H1 (cell line): ENCODE data around the gene REEP2. TPM values are rescaled to one million over a fixed set of nuclear protein-coding genes. Genes with fewer than 3 reads are reported as not detected.

ENCODE experiments used
- CTCF ChIA-PET: fragments of 300-600 bp; sonication (Branson Sonifier 250); formaldehyde crosslinking; loops from one replicate; lab custom pipeline; 2021; ENCODE audit not compliant: partially characterized antibody; lab: Charles Lee
- POLR2A ChIA-PET: fragments of 300-600 bp; sonication (Branson Sonifier 250); formaldehyde crosslinking; loops from one replicate; lab custom pipeline; 2021; ENCODE audit warnings: inconsistent platforms; ENCODE audit not compliant: partially characterized antibody; lab: Charles Lee
- DNase-seq, 2 experiments: peaks; one replicate each; pipeline versions ENCODE4 v3.0.0 to v3.0.0-alpha.2; 2010 to 2022; ENCODE audit warnings: low spot score in 2 of 2, low read depth in 1 of 2, mixed read lengths in 1 of 2
- FAIRE-seq: peaks from 2 replicates; lab custom pipeline; 2011; peaks lifted over from hg19 to GRCh38; lab: Jason Lieb, UNC
- H2AFZ ChIP-seq: 2 replicates; pipeline ENCODE4 v1.8.1; 2012; ENCODE audit warnings: low read length, inconsistent platforms
- H2AK5ac ChIP-seq: 2 replicates; pipeline ENCODE4 v1.6.1; 2013; ENCODE audit warnings: low read depth, low read length
- H2BK120ac ChIP-seq: replicated peaks from 2 replicates; pipeline ENCODE3; 2013; ENCODE audit warnings: low read depth, low read length, inconsistent platforms
- H2BK12ac ChIP-seq: 2 replicates; pipeline ENCODE4 v1.6.1; 2013; ENCODE audit warnings: low read depth, low read length
- H2BK15ac ChIP-seq: 2 replicates; pipeline ENCODE4 v1.6.1; 2013; ENCODE audit warnings: low read length
- H2BK20ac ChIP-seq: 2 replicates; pipeline ENCODE4 v1.6.1; 2013; ENCODE audit warnings: low read length
- H2BK5ac ChIP-seq: 2 replicates; pipeline ENCODE4 v1.6.1; 2013; ENCODE audit warnings: low read depth, low read length
- H3K14ac ChIP-seq: 2 replicates; pipeline ENCODE4 v1.6.1; 2013; ENCODE audit warnings: inconsistent platforms; ENCODE audit not compliant: insufficient read length
- H3K18ac ChIP-seq: 2 replicates; pipeline ENCODE4 v1.6.1; 2013; ENCODE audit warnings: low read length; ENCODE audit errors: extremely low read depth
- H3K23ac ChIP-seq: 2 replicates; pipeline ENCODE4 v1.6.1; 2013; ENCODE audit warnings: inconsistent platforms; ENCODE audit not compliant: insufficient read length
- H3K23me2 ChIP-seq: 2 replicates; pipeline ENCODE4 v1.6.1; 2013; ENCODE audit warnings: low read depth, low read length
- H3K27ac ChIP-seq: 2 replicates; pipeline ENCODE4 v1.6.1; 2011; ENCODE audit warnings: low read depth, low read length, inconsistent platforms
- H3K27me3 ChIP-seq, 4 experiments: replicated peaks in 1 of 4; 1 replicate in 1 of 4; 2 replicates in 3 of 4; pipeline versions ENCODE4 v1.6.1 to v1.8.1; 2011 to 2013; ENCODE audit warnings: low read length in 3 of 4, mild to moderate bottlenecking in 3 of 4, inconsistent platforms in 2 of 4, mixed read lengths in 2 of 4, moderate library complexity in 1 of 4; ENCODE audit not compliant: control insufficient read depth in 3 of 4, insufficient read depth in 3 of 4; ENCODE audit errors: extremely low read depth in 1 of 4
- H3K36me3 ChIP-seq, 4 experiments: 2 replicates each; pipeline versions ENCODE4 v1.6.1 to v1.8.1; 2011 to 2013; ENCODE audit warnings: mild to moderate bottlenecking in 4 of 4, low read length in 3 of 4, moderate library complexity in 2 of 4, control low read depth in 1 of 4, inconsistent platforms in 1 of 4; ENCODE audit not compliant: insufficient read depth in 4 of 4, control insufficient read depth in 2 of 4
- H3K4ac ChIP-seq: replicated peaks from 2 replicates; pipeline ENCODE3; 2013; ENCODE audit warnings: low read length, low read depth, mixed read lengths, inconsistent platforms; ENCODE audit not compliant: insufficient read length
- H3K4me1 ChIP-seq, 4 experiments: replicated peaks in 1 of 4; 1 replicate in 1 of 4; 2 replicates in 3 of 4; pipeline versions ENCODE4 v1.6.1 to v1.8.1; 2011 to 2013; ENCODE audit warnings: low read length in 3 of 4, inconsistent platforms in 2 of 4, mixed read lengths in 1 of 4; ENCODE audit not compliant: insufficient read depth in 4 of 4, control insufficient read depth in 3 of 4
- H3K4me2 ChIP-seq, 2 experiments: 2 replicates each; pipeline versions ENCODE4 v1.6.1 to v1.8.1; 2011 to 2013; ENCODE audit warnings: low read depth in 2 of 2, low read length in 2 of 2, control low read depth in 1 of 2, inconsistent platforms in 1 of 2, mild to moderate bottlenecking in 1 of 2; ENCODE audit not compliant: insufficient read depth in 1 of 2
- H3K4me3 ChIP-seq, 4 experiments: fragments of 200-600, 300-600 bp in 1 of 4; sonication (generic), shearing (Covaris generic), sonication (Bioruptor Twin) in 1 of 4; 2 replicates each; pipeline versions ENCODE4 v1.5.1 to v1.8.1; 2011 to 2016; ENCODE audit warnings: low read length in 4 of 4, low read depth in 3 of 4, control low read depth in 2 of 4, inconsistent platforms in 2 of 4, mild to moderate bottlenecking in 2 of 4, mixed read lengths in 1 of 4, moderate library complexity in 1 of 4; ENCODE audit not compliant: insufficient read depth in 2 of 4; ENCODE audit errors: extremely low read depth in 1 of 4
- H3K56ac ChIP-seq: replicated peaks from 2 replicates; pipeline ENCODE3; 2013; ENCODE audit warnings: low read depth, mild to moderate bottlenecking, mixed read lengths, low read length, inconsistent platforms; ENCODE audit not compliant: insufficient read length
- H3K79me1 ChIP-seq: 2 replicates; pipeline ENCODE4 v1.6.1; 2013; ENCODE audit warnings: low read depth, low read length, control low read depth
- H3K79me2 ChIP-seq, 2 experiments: 2 replicates each; pipeline versions ENCODE4 v1.6.1 to v1.8.1; 2012 to 2013; ENCODE audit warnings: low read length in 2 of 2, mild to moderate bottlenecking in 2 of 2, inconsistent platforms in 1 of 2; ENCODE audit not compliant: insufficient read depth in 2 of 2, control insufficient read depth in 1 of 2
- H3K9ac ChIP-seq, 4 experiments: replicated peaks in 1 of 4; 1 replicate in 1 of 4; 2 replicates in 3 of 4; pipeline versions ENCODE4 v1.6.1 to v1.8.1; 2011 to 2013; ENCODE audit warnings: low read depth in 3 of 4, low read length in 3 of 4, control low read depth in 2 of 4, mild to moderate bottlenecking in 2 of 4, moderate library complexity in 2 of 4, inconsistent platforms in 1 of 4; ENCODE audit errors: extremely low read depth in 1 of 4
- H3K9me3 ChIP-seq, 2 experiments: 2 replicates each; pipeline versions ENCODE4 v1.6.1 to v1.8.1; 2012 to 2013; ENCODE audit warnings: mild to moderate bottlenecking in 2 of 2, moderate library complexity in 2 of 2, control low read depth in 1 of 2, inconsistent platforms in 1 of 2, low read depth in 1 of 2, low read length in 1 of 2, mixed read lengths in 1 of 2; ENCODE audit not compliant: insufficient read depth in 2 of 2
- H4K20me1 ChIP-seq, 2 experiments: replicated peaks in 1 of 2; 2 replicates each; pipeline versions ENCODE3 to v1.8.1; 2011 to 2013; ENCODE audit warnings: inconsistent platforms in 2 of 2, low read length in 2 of 2, mild to moderate bottlenecking in 1 of 2; ENCODE audit not compliant: insufficient read depth in 2 of 2, control insufficient read depth in 1 of 2
- H4K5ac ChIP-seq: 2 replicates; pipeline ENCODE4 v1.6.1; 2013; ENCODE audit warnings: low read length, low read depth, mixed read lengths, inconsistent platforms; ENCODE audit not compliant: insufficient read length
- H4K8ac ChIP-seq: 2 replicates; pipeline ENCODE4 v1.8.0; 2013; ENCODE audit warnings: mild to moderate bottlenecking, moderate library complexity, low read length, inconsistent platforms; ENCODE audit not compliant: insufficient read depth; ENCODE audit errors: extremely low read depth
- H4K91ac ChIP-seq: replicated peaks from 2 replicates; pipeline ENCODE3; 2013; ENCODE audit warnings: low read length, mixed read lengths, inconsistent platforms; ENCODE audit not compliant: insufficient read length
- BACH1 ChIP-seq: IDR thresholded peaks from 2 replicates; pipeline ENCODE4 v1.6.1; 2012; ENCODE audit warnings: low read length, improper control_type of control experiment
- BRCA1 ChIP-seq: IDR thresholded peaks from 2 replicates; pipeline ENCODE4 v1.6.1; 2012; ENCODE audit warnings: low read depth, low read length, improper control_type of control experiment
- CBX8 ChIP-seq: fragments of 300-800, 300-1000 bp; sonication (generic); IDR thresholded peaks from 2 replicates; pipeline ENCODE4 v1.7.1; 2016; ENCODE audit warnings: low read depth, low read length, borderline replicate concordance
- EGR1 ChIP-seq: IDR thresholded peaks from 2 replicates; pipeline ENCODE4 v1.6.1; 2011; ENCODE audit warnings: low read depth, low read length, borderline replicate concordance
- POLR2A ChIP-seq, 2 experiments: IDR thresholded peaks; 1 replicate in 1 of 2; 2 replicates in 1 of 2; pipeline ENCODE4 v1.6.1; 2011; ENCODE audit warnings: low read depth in 2 of 2, low read length in 2 of 2, mild to moderate bottlenecking in 2 of 2; ENCODE audit errors: control extremely low read depth in 1 of 2
- POLR2AphosphoS5 ChIP-seq: IDR thresholded peaks from 2 replicates; pipeline ENCODE4 v1.6.1; 2011; ENCODE audit warnings: low read depth, low read length
- POU5F1 ChIP-seq: IDR thresholded peaks from 2 replicates; pipeline ENCODE4 v1.6.1; 2011; ENCODE audit warnings: low read depth, mild to moderate bottlenecking, low read length, moderate library complexity
- YY1 ChIP-seq: IDR thresholded peaks from 2 replicates; pipeline ENCODE4 v1.6.1; 2011; ENCODE audit warnings: low read depth, mild to moderate bottlenecking, low read length
- WGBS, 2 experiments: shearing (Covaris generic) in 1 of 2; methylation state at CpG; one replicate each; pipeline versions ENCODE4 v1.1.6 to v1.1.7; 2013 to 2015; ENCODE audit warnings: low lambda C conversion rate in 2 of 2, mixed read lengths in 2 of 2, inconsistent platforms in 1 of 2, low coverage in 1 of 2, missing lambda C conversion rate in 1 of 2; ENCODE audit not compliant: insufficient replicate concordance in 2 of 2, insufficient coverage in 1 of 2, insufficient read length in 1 of 2; ENCODE audit errors: extremely low coverage in 1 of 2, missing lambda C conversion rate in 1 of 2; 5-methylcytosine and 5-hydroxymethylcytosine counted together
- polyA plus RNA-seq, 7 experiments: library from polyadenylated mRNA; depleted of rRNA in 3 of 7; stranded (reverse) in 5 of 7; unstranded in 2 of 7; fragments of >200 nt in 5 of 7; fragments of 200-250 nt in 2 of 7; gene quantifications; 1 replicate in 5 of 7; 2 replicates in 1 of 7; 4 replicates in 1 of 7; pipeline versions ENCODE4 v1.2.1 to v1.2.3, GENCODE V29; 2011 to 2013; ENCODE audit warnings: missing spikeins in 2 of 7, mixed read lengths in 2 of 7
- total RNA-seq: library from RNA; stranded (reverse); fragmentation: NEBNext Ultra II Directional; extraction: Animal tissue kit (Norgen Biotek cat#: 25700); gene quantifications from 2 replicates; pipeline ENCODE4 v1.2.1, GENCODE V29; 2021

The REEP2 gene
- total and polyA plus RNA-seq, 2 of the 8 experiments (the other 6 are each of a cell fraction or from before 2014, with no cell fraction given), result 26.5 to 40.2 TPM

- Histone ChIP-seq H3K23me2 (no peaks in the 10 kb centered on the region), H3K18ac (no peak overlapping the region), H2BK20ac (no peak overlapping the region)
- CTCF ChIA-PET, result interaction anchor here (0.8 to 2.3 kb wide), 5 partner anchors 19 to 179 kb away, joined by 3 to 7 read pairs (median 3); partner anchors contain the start of gene KDM3B
- TF ChIP-seq YY1 (no peak), BACH1 (no peak), POLR2A (IDR thresholded peaks at IDR 0.05; ENCODE audit: control extremely low read depth in 1 of 2, low read depth in 2 of 2, low read length in 2 of 2) (no peak), CBX8 (no peak), POU5F1 (no peak), POLR2AphosphoS5 (no peak), BRCA1 (no peak), EGR1 (no peak)
- TF ChIP-seq, all 59 proteins: peak for 0
- Histone ChIP-seq H3K27me3 (no peaks in the 10 kb centered on the region), H3K4ac (no peak overlapping the region), H3K9me3 (no peaks in the 10 kb centered on the region), H3K36me3 (peaks cover 6 to 50% (median 35%) of the 10 kb centered on the region in 4 experiments; a peak in 7 of 8 replicates), H2BK15ac (no peak overlapping the region), H3K79me1 (no peaks in the 10 kb centered on the region), H3K4me1 (no peaks in the 10 kb centered on the region), H3K27ac (no peak overlapping the region), H2AK5ac (no peak overlapping the region), H2BK12ac (no peak overlapping the region), H4K5ac (no peak overlapping the region), H3K56ac (no peak overlapping the region), H3K4me3 (no peak overlapping the region), H3K23ac (no peak overlapping the region), H4K91ac (no peak overlapping the region), H4K8ac (no peak overlapping the region), H2BK120ac (no peak overlapping the region), H3K14ac (no peak overlapping the region), H3K79me2 (no peaks in the 10 kb centered on the region), H4K20me1 (no peaks in the 10 kb centered on the region), H2AFZ (no peak overlapping the region), H3K4me2 (no peak overlapping the region), H3K9ac (no peak overlapping the region), H2BK5ac (no peak overlapping the region)
- FAIRE-seq, result no peak
- POLR2A ChIA-PET, result interaction anchor here (1.1 to 2.4 kb wide), 2 partner anchors 54 to 206 kb away, joined by 4 to 6 read pairs; partner anchors contain the start of gene FAM53C
- DNase-seq, result no peak
- WGBS, 2 experiments, result 91% methylated on average over 9 of the region's 9 CpGs; no CpG with 5 or more reads in 1 of the 2 experiments
Observed at GRCh38 chr5:138391859-138392386, 46.9 kb upstream of the REEP2 start.
